GM10266 (cell line): ENCODE data around the gene POMGNT1.

Source experiments
- DNase-seq: peaks from one replicate; pipeline ENCODE4 v3.0.0; 2012; ENCODE audit errors: extremely low spot score
- CTCF ChIP-seq: IDR thresholded peaks from 2 replicates; pipeline ENCODE4 v1.5.1; 2012; ENCODE audit warnings: mild to moderate bottlenecking, low read depth; ENCODE audit not compliant: control insufficient read depth, insufficient read depth; ENCODE audit errors: missing control alignments

Gene POMGNT1

GRCh38 chr1:46203738-46204405 lies 5.6 kb upstream of the POMGNT1 start:
- no peak for TF ChIP-seq CTCF
- no peak for DNase-seq

- DNase-seq: no peak
- no peak for TF ChIP-seq CTCF
Observed at GRCh38 chr1:46199233-46199749, 1.1 kb upstream of the POMGNT1 start.

- DNase-seq: no peak
Observed at GRCh38 chr1:46197560-46197963, 672 bp downstream of the POMGNT1 start.

GRCh38 chr1:46196609-46197008 lies 1.6 kb downstream of the POMGNT1 start:
- no peak for TF ChIP-seq CTCF
- no peak for DNase-seq

More at GRCh38 chr1:46197560-46197963, 672 bp downstream of the POMGNT1 start:
- TF ChIP-seq CTCF: no peak

GRCh38 chr1:46194641-46195193 lies 3.5 kb downstream of the POMGNT1 start:
- no peak for DNase-seq
- no peak for TF ChIP-seq CTCF

DNA sequence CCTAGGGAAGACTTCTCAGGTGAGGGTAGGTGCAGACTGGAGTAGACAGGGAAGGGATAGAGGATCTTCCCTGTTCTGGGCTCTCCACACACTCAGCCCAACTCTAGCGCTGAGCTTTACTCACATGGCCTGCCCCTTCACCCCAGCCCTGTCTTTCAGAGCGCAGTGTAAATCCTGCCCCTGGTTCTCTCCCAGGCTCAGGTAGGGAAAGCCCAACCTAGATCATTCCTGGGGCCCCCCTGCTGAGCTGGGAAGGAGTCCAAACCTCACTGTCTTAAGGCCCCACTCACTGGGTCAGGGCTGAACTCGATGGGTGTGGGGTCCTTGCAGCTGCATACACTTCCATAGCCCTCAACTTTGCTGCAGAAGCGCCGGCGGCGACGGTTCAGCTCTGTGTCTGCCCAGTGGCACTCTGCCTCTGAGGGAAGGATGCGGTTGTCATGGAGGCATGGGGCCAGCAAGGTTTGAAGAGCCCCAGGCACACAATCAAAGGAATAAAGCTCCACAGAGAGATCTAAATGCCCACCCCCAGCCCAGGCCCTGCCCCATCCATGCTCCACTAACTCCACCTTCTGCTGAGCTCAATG lies 4.2 kb downstream of the POMGNT1 start:
- DNase-seq: no peak
- TF ChIP-seq CTCF: no peak

DNA sequence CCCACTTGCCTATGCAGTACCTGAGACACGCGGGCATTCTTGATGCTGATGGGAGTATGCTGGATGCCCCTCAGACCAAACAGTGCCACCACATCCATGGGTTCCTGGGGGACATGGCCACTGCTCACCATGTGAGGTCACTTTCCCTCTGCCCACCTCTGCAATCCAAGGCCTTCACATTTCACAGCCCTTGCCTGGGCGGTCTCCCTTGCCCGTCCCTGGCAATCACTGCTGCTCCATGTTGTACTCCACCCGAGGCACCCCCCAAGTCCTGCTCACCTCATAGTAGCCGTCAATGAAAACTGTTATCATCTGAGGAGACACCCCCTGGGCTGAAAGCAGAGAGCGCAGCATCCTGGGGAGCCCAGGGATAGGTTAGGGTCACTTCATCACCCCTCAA lies 4.9 kb downstream of the POMGNT1 start:
- TF ChIP-seq CTCF: no peak
- no peak for DNase-seq
